MCF 10A (cell line): ENCODE measurements around the gene CMTM1. TPM values are rescaled to one million over a fixed set of nuclear protein-coding genes. Genes with fewer than 3 reads are reported as not detected.

Source experiments
- Bru-seq: library from RNA; stranded (reverse); fragments of 400-500 nt; gene quantifications from one replicate; lab custom pipeline; 2021; lab: Mats Ljungman, UMichigan
- BruChase-seq, 2 experiments: library from RNA; stranded (reverse); fragments of 400-500 nt; gene quantifications; one replicate each; lab custom pipeline; 2021; lab: Mats Ljungman, UMichigan
- BruUV-seq: library from RNA; stranded (reverse); fragments of 400-500 nt; replicated peaks from 2 replicates; lab custom pipeline; 2021; lab: Mats Ljungman, UMichigan
- CTCF ChIA-PET: fragments of 300-600 bp; sonication (Branson Sonifier 250); formaldehyde crosslinking; extraction: SDS; loops from one replicate; lab custom pipeline; 2021; ENCODE audit warnings: antibody characterized with exemption, inconsistent platforms; lab: Yijun Ruan, JAX
- POLR2A ChIA-PET: fragments of 300-600, 350-650 bp; sonication (Branson Sonifier 250); formaldehyde crosslinking; extraction: SDS; loops from one replicate; lab custom pipeline; 2020; ENCODE audit warnings: antibody characterized with exemption, inconsistent platforms; lab: Yijun Ruan, JAX
- DNase-seq: peaks from one replicate; pipeline ENCODE4 v3.0.0-alpha.2; 2018; ENCODE audit not compliant: unreplicated experiment
- H3K27ac Mint-ChIP-seq: one replicate; pipeline ENCODE4 v1.8.0; 2022; ENCODE audit warnings: mild to moderate bottlenecking, low read depth, mixed read lengths; ENCODE audit not compliant: unreplicated experiment
- H3K27me3 Mint-ChIP-seq: one replicate; pipeline ENCODE4 v1.8.0; 2022; ENCODE audit warnings: mixed read lengths; ENCODE audit not compliant: insufficient read depth, unreplicated experiment
- H3K36me3 Mint-ChIP-seq: one replicate; pipeline ENCODE4 v1.8.0; 2022; ENCODE audit warnings: mild to moderate bottlenecking, moderate library complexity, mixed read lengths; ENCODE audit not compliant: insufficient read depth, unreplicated experiment
- H3K4me1 Mint-ChIP-seq: one replicate; pipeline ENCODE4 v1.8.0; 2022; ENCODE audit warnings: mixed read lengths; ENCODE audit not compliant: insufficient read depth, unreplicated experiment
- H3K4me3 Mint-ChIP-seq: one replicate; pipeline ENCODE4 v1.8.0; 2022; ENCODE audit warnings: mild to moderate bottlenecking, moderate library complexity, mixed read lengths; ENCODE audit not compliant: unreplicated experiment
- H3K9me3 Mint-ChIP-seq: one replicate; pipeline ENCODE4 v1.8.0; 2022; ENCODE audit warnings: mixed read lengths; ENCODE audit not compliant: unreplicated experiment
- CTCF ChIP-seq: fragments of 200-600 bp; IDR thresholded peaks from one replicate; pipeline ENCODE4 v1.8.0; 2022; ENCODE audit warnings: antibody characterized with exemption, mild to moderate bottlenecking; ENCODE audit not compliant: unreplicated experiment
- intact Hi-C: fragments of 100-400 bp; cut with micrococcal nuclease; formaldehyde crosslinking; loops from 2 replicates; pipeline ENCODE4 v1.14.1; 2022
- long read RNA-seq: library from polyadenylated mRNA; stranded (forward); transcript quantifications from one replicate; pipeline ENCODE4 v2.0.0, GENCODE V29; 2022
- total RNA-seq: library from RNA; stranded (reverse); gene quantifications from 2 replicates; pipeline ENCODE4 v1.2.3, GENCODE V29; 2022

Gene CMTM1, protein sequence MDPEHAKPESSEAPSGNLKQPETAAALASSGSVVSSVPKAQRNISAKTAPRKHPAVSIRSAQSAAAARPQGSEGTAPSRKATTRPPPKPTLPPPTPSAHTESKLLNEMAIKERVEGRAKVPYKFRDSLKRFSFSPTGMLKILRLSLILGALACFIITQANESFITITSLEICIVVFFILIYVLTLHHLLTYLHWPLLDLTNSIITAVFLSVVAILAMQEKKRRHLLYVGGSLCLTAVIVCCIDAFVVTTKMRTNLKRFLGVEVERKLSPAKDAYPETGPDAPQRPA
- 2.1 and 4.8 TPM in 2 replicates for total RNA-seq
- Bru-seq, nascent RNA: percentile 44 among the genes with signal in this experiment
- percentile 80 among the genes with signal in this experiment for BruChase-seq, experiment 1, labeled RNA remaining after a 6-hour chase
- percentile 69 among the genes with signal in this experiment for BruChase-seq, experiment 2, labeled RNA remaining after a 2-hour chase
- long read RNA-seq, partial matches to known transcripts: 0 of 2 reads
- long read RNA-seq, other reads (novel, unspliced or antisense): 2 of 2 reads

- intact Hi-C loops: no loop called here
These were observed at the start of gene CMTM1 for GRCh38 chr16:66566051-66566901. Gene CMTM1, plus strand, starts transcription at chr16:66566439. Its CDS starts 75 bp downstream, at chr16:66566514.

DNA sequence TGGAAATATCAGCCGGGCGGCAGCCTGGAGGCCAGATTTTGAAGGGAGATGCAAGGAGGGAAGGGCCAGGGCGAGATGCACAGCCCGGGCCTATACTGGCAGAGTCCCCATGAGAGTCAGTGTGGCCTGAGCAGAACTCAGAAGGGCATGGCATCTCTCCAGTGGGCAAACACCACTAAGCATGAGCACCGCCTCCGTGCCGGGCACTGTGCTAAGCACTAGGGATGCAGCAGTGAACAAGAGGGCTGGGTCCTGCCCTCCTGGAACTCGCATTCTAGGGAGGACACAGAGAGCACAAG lies 49.8 kb upstream of the CMTM1 start:
- H3K27ac Mint-ChIP-seq: peak overlapping the region; percentile 98
- H3K4me3 Mint-ChIP-seq: peak overlapping the region; percentile 67
- intact Hi-C loops: loop anchor here (2.0 to 5.0 kb wide), 2 partner anchors 39 to 108 kb away; no protein-coding TSS in a partner anchor
- ChIA-PET CTCF (no interaction called here), POLR2A (interaction anchor here (0.9 kb wide), 1 partner anchor 14 kb away, joined by 3 read pairs; no protein-coding TSS in a partner anchor)
- H3K4me1 Mint-ChIP-seq: peaks cover 47% of the 10 kb centered on the region
- peaks cover 35% of the 10 kb centered on the region for H3K36me3 Mint-ChIP-seq
- no peaks in the 10 kb centered on the region for H3K27me3 Mint-ChIP-seq
- no TSS peak for BruUV-seq
- TF ChIP-seq CTCF: no peak
- no peaks in the 10 kb centered on the region for H3K9me3 Mint-ChIP-seq
- DNase-seq: no peak

More at GRCh38 chr16:66566051-66566901, at the start of gene CMTM1:
- H3K4me3 Mint-ChIP-seq: no peak within 1 kb of the TSS
- no peak for TF ChIP-seq CTCF
- H3K9me3 Mint-ChIP-seq: no peaks in the 10 kb centered on the region
- BruUV-seq: no TSS peak
- no peaks in the 10 kb centered on the region for H3K27me3 Mint-ChIP-seq
- POLR2A ChIA-PET: interaction anchor here (0.6 to 1.1 kb wide), 2 partner anchors 14 to 54 kb away, joined by 3 read pairs; partner anchors contain the start of gene CKLF
- CTCF ChIA-PET: interaction anchor here (0.6 to 1.3 kb wide), 2 partner anchors 13 to 188 kb away, joined by 3 read pairs; partner anchors contain the start of gene CMTM2
- DNase-seq: no peak
- H3K36me3 Mint-ChIP-seq: peaks cover 47% of the 10 kb centered on the region
- H3K4me1 Mint-ChIP-seq: peaks cover 16% of the 10 kb centered on the region
- H3K27ac Mint-ChIP-seq: no peak within 1 kb of the TSS

DNA sequence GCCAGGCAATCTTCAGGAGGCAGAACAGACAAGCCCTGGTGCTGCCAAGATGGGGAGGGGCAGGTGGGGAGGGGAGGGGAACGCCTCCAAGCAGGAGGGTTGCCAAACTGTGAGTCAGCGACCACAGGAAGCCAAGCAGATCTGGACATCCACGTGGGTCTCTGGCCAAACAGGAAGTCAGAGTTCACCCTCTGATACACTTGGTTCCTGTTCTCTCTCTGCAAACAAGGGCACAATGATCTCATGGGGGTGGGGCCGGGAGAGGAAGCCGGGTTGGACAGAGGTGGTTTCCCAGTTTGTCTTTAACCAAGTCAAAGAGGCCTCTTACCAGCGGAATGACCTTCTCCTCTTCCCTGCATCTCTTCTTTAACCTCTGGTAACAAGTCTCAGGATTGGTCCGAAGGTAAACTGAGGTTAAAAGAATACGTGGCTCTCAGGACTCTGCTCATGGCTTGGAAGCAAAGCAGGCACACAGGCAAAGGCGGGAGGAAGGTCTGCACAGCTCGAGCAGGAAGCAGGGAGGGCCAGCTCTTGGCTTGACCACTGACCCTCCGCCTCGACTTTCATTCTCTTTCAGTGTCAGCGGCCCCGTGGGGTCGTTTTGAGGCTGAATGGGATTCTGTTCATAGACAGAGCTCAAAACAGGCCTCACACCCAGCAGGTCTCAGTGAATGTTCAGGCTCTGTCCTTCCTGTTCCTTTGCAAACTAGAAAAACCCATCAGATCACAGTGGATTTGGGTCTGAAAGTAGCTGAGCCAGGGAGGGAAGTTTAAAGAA lies 49.2 kb upstream of the CMTM1 start:
- peak overlapping the region; percentile 98 for H3K27ac Mint-ChIP-seq
- peaks cover 31% of the 10 kb centered on the region for H3K36me3 Mint-ChIP-seq
- BruUV-seq: TSS peak; percentile 95
- H3K27me3 Mint-ChIP-seq: no peaks in the 10 kb centered on the region
- peak; percentile 99 for DNase-seq
- CTCF ChIA-PET: interaction anchor here (0.6 kb wide), 1 partner anchor 683 kb away, joined by 3 read pairs; no protein-coding TSS in a partner anchor
- H3K4me1 Mint-ChIP-seq: peaks cover 47% of the 10 kb centered on the region
- intact Hi-C loops: loop anchor here (2.0 to 5.0 kb wide), 2 partner anchors 40 to 108 kb away; no protein-coding TSS in a partner anchor
- H3K4me3 Mint-ChIP-seq: peak overlapping the region; percentile 67
- no peak for TF ChIP-seq CTCF
- no peaks in the 10 kb centered on the region for H3K9me3 Mint-ChIP-seq
- POLR2A ChIA-PET: interaction anchor here (0.9 to 1.7 kb wide), 6 partner anchors 9 to 110 kb away, joined by 3 to 9 read pairs (median 3); partner anchors contain the start of gene CKLF
